Psoas muscle (tissue), 8 donors: ENCODE results near the gene SLC38A4. TPM values are rescaled to one million over a fixed set of nuclear protein-coding genes. Genes with fewer than 3 reads are reported as not detected.
"Not testable (repeated sequence)": the region's sequence is repeated elsewhere in the genome, so short reads cannot be mapped to it uniquely, and the experiment has no call there.

Experiments used
- ATAC-seq, 4 donors: fragments of 200-7000 bp; cut with Tn5 transposase; one replicate each; pipeline ENCODE4 v1.9.1; 2020; ENCODE audit warnings: moderate library complexity in 3 of 4, mild to moderate bottlenecking in 2 of 4
- DNase-seq, 2 donors: peaks; one replicate each; pipeline ENCODE4 v3.0.0-alpha.2; 2020
- H3K27ac ChIP-seq: fragments of 200-600 bp; one replicate; pipeline ENCODE4 v1.8.0; 2022
- H3K27me3 ChIP-seq, 3 donors: fragments of 200-600 bp in 1 of 3; one replicate each; pipeline versions ENCODE4 v1.6.1 to v1.8.0; 2013 to 2022; ENCODE audit warnings: low read length in 2 of 3, mild to moderate bottlenecking in 2 of 3, moderate library complexity in 1 of 3; ENCODE audit not compliant: insufficient read depth in 3 of 3
- H3K36me3 ChIP-seq, 2 donors: fragments of 200-600 bp in 1 of 2; one replicate each; pipeline versions ENCODE4 v1.6.1 to v1.8.0; 2013 to 2022; ENCODE audit warnings: low read depth in 1 of 2, mild to moderate bottlenecking in 1 of 2, moderate library complexity in 1 of 2; ENCODE audit not compliant: insufficient read depth in 1 of 2
- H3K4me1 ChIP-seq: fragments of 200-600 bp; one replicate; pipeline ENCODE4 v1.8.0; 2022
- H3K4me3 ChIP-seq: fragments of 200-600 bp; one replicate; pipeline ENCODE4 v1.8.0; 2022; ENCODE audit warnings: mild to moderate bottlenecking
- H3K9me3 ChIP-seq: fragments of 200-600 bp; one replicate; pipeline ENCODE4 v1.8.0; 2022
- WGBS, 3 donors: extraction: QIAGEN DNeasy Blood & Tissue Kit; methylation state at CpG; one replicate each; pipeline versions ENCODE4 v1.1.6 to v1.1.7; 2013; 5-methylcytosine and 5-hydroxymethylcytosine counted together
- intact Hi-C, 2 donors: fragments of 100-400 bp; cut with DNase I; formaldehyde crosslinking; loops; one replicate each; pipeline versions ENCODE4 v1.11.0 to v1.14.2; 2022
- polyA plus RNA-seq, 3 donors: library from polyadenylated mRNA; stranded (reverse); fragments of 200-250 nt; gene quantifications; one replicate each; pipeline ENCODE4 v1.2.3, GENCODE V29; 2013
- total RNA-seq, 4 donors: library from RNA; stranded (reverse); fragmentation: NEBNext Ultra II Directional in 2 of 4; extraction: Animal tissue kit (Norgen Biotek cat#: 25700) in 2 of 4; gene quantifications; one replicate each; pipeline versions ENCODE4 v1.2.1 to v1.2.4, GENCODE V29; 2021 to 2023
- TF ChIP-seq, protein P1 (sequence below): fragments of 200-600 bp; IDR thresholded peaks from one replicate; pipeline ENCODE4 v1.8.0; 2022; ENCODE audit warnings: antibody characterized with exemption
- donor health status: healthy with polysubstance abuse.
- donor health status: DM: no; HTN: no; CAD: no; lungs with moderate emphysema.
- donor health status: Bipolar disorder and iron deficiency.
- donor health status: healthy.
- donor health status: DM: yes; HTN: yes; CAD: no.
- donor health status: DM: no; HTN: no; CAD: no.
- donor health status: DM: no; HTN: no; CAD: no.
- donor health status: DM: yes; HTN: yes; CAD: no.

Gene SLC38A4
- total and polyA plus RNA-seq, 7 donors = 0.31 to 25.6 (median 12.8) TPM

DNA sequence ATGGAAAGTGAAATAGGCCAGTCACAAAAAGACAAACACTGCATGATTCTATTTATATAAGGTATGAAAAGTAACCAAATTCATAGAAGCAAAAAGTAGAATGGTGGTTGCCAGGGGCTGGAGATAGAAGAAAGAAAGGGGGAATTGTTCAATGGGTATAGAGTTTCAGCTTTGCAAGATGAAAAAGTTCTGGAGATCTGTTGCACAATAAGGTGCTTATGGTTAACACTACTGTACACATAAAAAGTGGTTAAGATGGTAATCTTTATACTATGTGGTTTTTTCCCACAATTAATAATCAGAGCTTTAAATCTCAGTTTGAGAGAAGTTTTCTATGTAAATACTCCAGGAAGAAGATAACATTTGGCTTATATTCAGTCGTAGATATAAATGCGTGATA, 73.4 kb downstream of the SLC38A4 start:
- no peak overlapping the region for H3K27ac ChIP-seq
- DNase-seq (no peak), ATAC-seq (no peak)
- peaks cover 7% of the 10 kb centered on the region for H3K9me3 ChIP-seq
- H3K36me3 ChIP-seq = no peaks in the 10 kb centered on the region
- no peak overlapping the region for H3K4me3 ChIP-seq
- H3K27me3 ChIP-seq = no peaks in the 10 kb centered on the region
- intact Hi-C loops = no loop called here
- TF ChIP-seq, protein P1, sequence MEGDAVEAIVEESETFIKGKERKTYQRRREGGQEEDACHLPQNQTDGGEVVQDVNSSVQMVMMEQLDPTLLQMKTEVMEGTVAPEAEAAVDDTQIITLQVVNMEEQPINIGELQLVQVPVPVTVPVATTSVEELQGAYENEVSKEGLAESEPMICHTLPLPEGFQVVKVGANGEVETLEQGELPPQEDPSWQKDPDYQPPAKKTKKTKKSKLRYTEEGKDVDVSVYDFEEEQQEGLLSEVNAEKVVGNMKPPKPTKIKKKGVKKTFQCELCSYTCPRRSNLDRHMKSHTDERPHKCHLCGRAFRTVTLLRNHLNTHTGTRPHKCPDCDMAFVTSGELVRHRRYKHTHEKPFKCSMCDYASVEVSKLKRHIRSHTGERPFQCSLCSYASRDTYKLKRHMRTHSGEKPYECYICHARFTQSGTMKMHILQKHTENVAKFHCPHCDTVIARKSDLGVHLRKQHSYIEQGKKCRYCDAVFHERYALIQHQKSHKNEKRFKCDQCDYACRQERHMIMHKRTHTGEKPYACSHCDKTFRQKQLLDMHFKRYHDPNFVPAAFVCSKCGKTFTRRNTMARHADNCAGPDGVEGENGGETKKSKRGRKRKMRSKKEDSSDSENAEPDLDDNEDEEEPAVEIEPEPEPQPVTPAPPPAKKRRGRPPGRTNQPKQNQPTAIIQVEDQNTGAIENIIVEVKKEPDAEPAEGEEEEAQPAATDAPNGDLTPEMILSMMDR = no peak
- 90 to 93% (median 91%) methylated on average over 2 of the region's 2 CpGs for WGBS, 3 donors
- H3K4me1 ChIP-seq = no peaks in the 10 kb centered on the region

- H3K27ac ChIP-seq = no peak overlapping the region
- intact Hi-C loops = no loop called here
Observed at GRCh38 chr12:46751173-46751572, 74.6 kb downstream of the SLC38A4 start.

GRCh38 chr12:46749322-46749721, 76.5 kb downstream of the SLC38A4 start:
- H3K27me3 ChIP-seq = no peaks in the 10 kb centered on the region
- TF ChIP-seq, protein P1 = no peak
- H3K4me3 ChIP-seq = no peak overlapping the region
- 95 to 97% (median 97%) methylated on average over 4 of the region's 4 CpGs for WGBS, 3 donors
- no peaks in the 10 kb centered on the region for H3K36me3 ChIP-seq
- H3K27ac ChIP-seq = no peak overlapping the region
- intact Hi-C loops = no loop called here
- ATAC-seq (no peak), DNase-seq (no peak)
- H3K9me3 ChIP-seq = peaks cover 7% of the 10 kb centered on the region
- no peaks in the 10 kb centered on the region for H3K4me1 ChIP-seq

More at GRCh38 chr12:46751173-46751572, 74.6 kb downstream of the SLC38A4 start:
- DNase-seq = no peak
- Histone ChIP-seq H3K9me3 (peaks cover 7% of the 10 kb centered on the region), H3K36me3 (no peaks in the 10 kb centered on the region), H3K4me1 (no peaks in the 10 kb centered on the region), H3K27me3 (no peaks in the 10 kb centered on the region), H3K4me3 (no peak overlapping the region)
- TF ChIP-seq, protein P1 = no peak
- 29 to 57% methylated on average over 1 of the region's 1 CpG; no CpG with 5 or more reads in 1 of the 3 donors for WGBS, 3 donors
- ATAC-seq = no peak

DNA sequence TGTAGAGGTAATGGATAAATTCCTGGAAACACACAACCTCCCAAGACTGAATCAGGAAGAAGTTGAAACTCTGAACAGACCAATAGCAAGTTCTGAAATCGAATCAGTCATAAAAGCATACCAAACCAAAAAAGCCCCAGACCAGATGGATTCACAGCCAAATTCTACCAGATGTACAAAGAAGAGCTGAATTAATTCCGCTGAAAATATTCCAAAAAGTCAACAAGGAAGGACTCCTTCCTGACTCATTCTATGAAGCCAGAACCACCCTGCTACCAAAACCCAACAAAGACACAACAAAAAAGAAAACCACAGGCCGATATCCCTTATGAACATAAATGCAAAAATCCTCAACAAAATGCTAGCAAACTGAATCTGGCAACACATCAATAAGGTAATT, 81.5 kb downstream of the SLC38A4 start:
- DNase-seq = no peak
- peaks cover 4% of the 10 kb centered on the region for H3K9me3 ChIP-seq
- no peaks in the 10 kb centered on the region for H3K4me1 ChIP-seq
- TF ChIP-seq, protein P1 = no peak
- H3K4me3 ChIP-seq = no peak overlapping the region
- 78 to 81% (median 80%) methylated on average over 3 of the region's 3 CpGs for WGBS, 3 donors
- no peaks in the 10 kb centered on the region for H3K27me3 ChIP-seq
- H3K36me3 ChIP-seq = no peaks in the 10 kb centered on the region
- intact Hi-C loops = no loop called here
- no peak for ATAC-seq
- no peak overlapping the region for H3K27ac ChIP-seq

DNA sequence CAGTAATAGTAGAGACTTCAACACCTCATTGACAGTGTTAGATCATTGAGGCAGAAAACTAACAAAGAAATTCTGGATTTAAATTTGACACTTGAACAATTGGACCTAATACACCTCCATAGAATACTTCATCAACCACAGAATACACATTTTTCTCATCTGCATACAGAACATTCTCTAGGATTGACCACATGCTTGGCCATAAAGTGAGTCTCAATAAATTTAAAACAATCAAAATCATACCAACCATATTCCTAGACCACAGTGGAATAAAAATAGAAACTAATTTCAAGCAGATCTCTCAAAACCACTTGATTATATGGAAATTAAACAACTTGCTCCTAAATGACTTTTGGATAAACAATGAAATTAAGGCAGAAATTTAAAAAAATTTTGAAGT, 82.3 kb downstream of the SLC38A4 start:
- Histone ChIP-seq H3K27ac (no peak overlapping the region), H3K4me1 (no peaks in the 10 kb centered on the region), H3K36me3 (no peaks in the 10 kb centered on the region), H3K9me3 (peaks cover 3% of the 10 kb centered on the region), H3K4me3 (no peak overlapping the region), H3K27me3 (no peaks in the 10 kb centered on the region)
- ATAC-seq (no peak), DNase-seq (no peak)
- TF ChIP-seq, protein P1 = no peak
- intact Hi-C loops = no loop called here

- H3K4me1 ChIP-seq, intact Hi-C loops, ATAC-seq: not testable (repeated sequence)
Observed at GRCh38 chr12:46742271-46742670, 83.5 kb downstream of the SLC38A4 start.

More at GRCh38 chr12:46742271-46742670, 83.5 kb downstream of the SLC38A4 start:
- not testable (repeated sequence) for H3K4me3 ChIP-seq, H3K27ac ChIP-seq, H3K9me3 ChIP-seq, H3K36me3 ChIP-seq, DNase-seq, H3K27me3 ChIP-seq
- WGBS, 3 donors = 88 to 94% (median 89%) methylated on average over 1 of the region's 1 CpG
